DMS153 treated with DMSO at 0.1 percent for 48 hours (cell line): ENCODE data around the gene IFI35.

Experiments used
- DNase-seq: peaks from one replicate; lab custom pipeline; 2025; ENCODE audit not compliant: unreplicated experiment; lab: John Stamatoyannopoulos, UW

The IFI35 gene

DNA sequence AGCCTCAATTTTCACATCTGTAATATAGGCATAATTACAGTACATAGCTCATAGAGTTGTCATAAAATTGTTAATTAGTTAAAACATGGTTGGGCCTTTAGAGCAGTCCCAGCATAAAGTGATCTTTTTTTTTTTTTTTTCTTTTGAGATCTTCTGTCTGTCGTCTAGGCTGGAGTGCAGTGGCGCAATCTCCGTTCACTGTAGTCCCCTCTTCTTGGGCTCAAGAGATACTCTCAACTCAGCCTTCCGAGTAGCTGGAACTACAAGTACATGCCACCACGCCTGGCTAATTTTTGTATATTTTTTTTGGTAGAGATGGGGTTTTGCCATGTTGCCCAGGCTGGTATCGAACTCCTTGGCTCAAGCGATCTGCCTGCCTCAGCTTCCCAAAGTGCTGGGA is 49.5 kb downstream of the IFI35 start:
- no peak for DNase-seq

DNA sequence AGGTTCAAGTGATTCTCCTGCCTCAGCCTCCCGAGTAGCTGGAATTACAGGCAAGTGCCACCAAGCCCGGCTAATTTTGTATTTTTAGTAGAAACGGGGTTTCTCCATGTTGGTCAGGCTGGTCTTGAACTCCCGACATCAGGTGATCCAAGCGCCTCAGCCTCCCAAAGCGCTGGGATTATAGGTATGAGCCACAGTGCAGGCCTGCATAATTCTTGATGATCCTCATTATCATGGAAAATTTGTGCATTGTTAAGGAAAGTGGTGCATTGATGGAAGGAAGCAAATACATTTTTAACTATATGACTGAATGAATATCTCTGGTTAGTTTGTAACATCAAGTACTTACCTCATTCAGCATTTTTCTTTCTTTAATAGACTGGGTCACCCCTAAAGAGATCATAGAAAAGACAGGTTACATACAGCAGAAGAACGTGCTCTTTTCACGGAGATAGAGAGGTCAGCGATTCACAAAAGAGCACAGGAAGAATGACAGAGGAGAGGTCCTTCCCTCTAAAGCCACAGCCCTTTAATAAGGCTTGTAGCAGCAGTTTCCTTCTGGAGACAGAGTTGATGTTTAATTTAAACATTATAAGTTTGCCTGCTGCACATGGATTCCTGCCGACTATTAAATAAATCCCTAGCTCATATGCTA is 56.5 kb downstream of the IFI35 start:
- DNase-seq = no peak
